Ectodermal cell (in vitro differentiated cells): ENCODE data around the gene MAML1.

Experiments used
- H3K27ac ChIP-seq: 2 replicates; pipeline ENCODE4 v1.7.0; 2013; ENCODE audit warnings: mild to moderate bottlenecking, low read depth, low read length; ENCODE audit not compliant: insufficient read depth, poor library complexity, severe bottlenecking
- H3K27me3 ChIP-seq: 2 replicates; pipeline ENCODE4 v1.7.0; 2013; ENCODE audit warnings: mild to moderate bottlenecking, low read length; ENCODE audit not compliant: insufficient read depth, control insufficient read depth, poor library complexity, severe bottlenecking
- H3K36me3 ChIP-seq: one replicate; pipeline ENCODE4 v1.7.0; 2013; ENCODE audit warnings: low read length; ENCODE audit not compliant: control insufficient read depth, insufficient read depth
- H3K4me1 ChIP-seq: one replicate; pipeline ENCODE4 v1.7.0; 2013; ENCODE audit warnings: low read length; ENCODE audit not compliant: control insufficient read depth, insufficient read depth
- H3K4me3 ChIP-seq: 2 replicates; pipeline ENCODE4 v1.7.0; 2013; ENCODE audit warnings: low read depth, low read length, control low read depth; ENCODE audit not compliant: insufficient read depth
- H3K9me3 ChIP-seq: 2 replicates; pipeline ENCODE4 v1.7.0; 2013; ENCODE audit warnings: mild to moderate bottlenecking, low read length, moderate library complexity; ENCODE audit not compliant: control insufficient read depth
- WGBS, 2 experiments: methylation state at CpG; one replicate each; pipeline ENCODE4 v1.1.7; 2013; ENCODE audit warnings: missing lambda C conversion rate in 2 of 2; 5-methylcytosine and 5-hydroxymethylcytosine counted together

The MAML1 gene

GRCh38 chr5:179815491-179816249 is 83.0 kb downstream of the MAML1 start:
- Histone ChIP-seq H3K4me1 (peaks cover 15% of the 10 kb centered on the region), H3K27me3 (peaks cover 35% of the 10 kb centered on the region), H3K4me3 (no peak overlapping the region), H3K27ac (no peak overlapping the region), H3K9me3 (no peaks in the 10 kb centered on the region), H3K36me3 (no peaks in the 10 kb centered on the region)
- WGBS, 2 experiments, result 94 to 95% methylated on average over 21 of the region's 21 CpGs

GRCh38 chr5:179816401-179816795 is 83.8 kb downstream of the MAML1 start:
- Histone ChIP-seq H3K9me3 (no peaks in the 10 kb centered on the region), H3K27me3 (peaks cover 35% of the 10 kb centered on the region), H3K4me1 (peaks cover 15% of the 10 kb centered on the region), H3K4me3 (peak overlapping the region; percentile 35), H3K36me3 (no peaks in the 10 kb centered on the region), H3K27ac (no peak overlapping the region)
- WGBS, 2 experiments, result 65 to 69% methylated on average over 23 of the region's 23 CpGs

GRCh38 chr5:179816796-179817469 is 84.3 kb downstream of the MAML1 start:
- no peak overlapping the region for H3K27ac ChIP-seq
- peak overlapping the region; percentile 35 for H3K4me3 ChIP-seq
- WGBS, 2 experiments, result 3 to 4% methylated on average over 72 of the region's 72 CpGs
- H3K4me1 ChIP-seq, result peaks cover 17% of the 10 kb centered on the region
- H3K27me3 ChIP-seq, result peaks cover 35% of the 10 kb centered on the region
- H3K9me3 ChIP-seq, result no peaks in the 10 kb centered on the region
- H3K36me3 ChIP-seq, result no peaks in the 10 kb centered on the region

- Histone ChIP-seq H3K9me3 (no peaks in the 10 kb centered on the region), H3K36me3 (no peaks in the 10 kb centered on the region), H3K4me1 (peaks cover 23% of the 10 kb centered on the region), H3K27ac (no peak overlapping the region), H3K4me3 (peak overlapping the region; percentile 35), H3K27me3 (peaks cover 35% of the 10 kb centered on the region)
- 71 to 78% methylated on average over 8 of the region's 8 CpGs for WGBS, 2 experiments
Observed at GRCh38 chr5:179817470-179817840, 84.8 kb downstream of the MAML1 start.

GRCh38 chr5:179817890-179818745 is 85.5 kb downstream of the MAML1 start:
- H3K27me3 ChIP-seq, result peaks cover 35% of the 10 kb centered on the region
- H3K9me3 ChIP-seq, result no peaks in the 10 kb centered on the region
- no peaks in the 10 kb centered on the region for H3K36me3 ChIP-seq
- no peak overlapping the region for H3K27ac ChIP-seq
- peaks cover 27% of the 10 kb centered on the region for H3K4me1 ChIP-seq
- 59 to 63% methylated on average over 14 of the region's 14 CpGs for WGBS, 2 experiments
- peak overlapping the region; percentile 22 for H3K4me3 ChIP-seq

GRCh38 chr5:179818746-179819295 is 86.2 kb downstream of the MAML1 start:
- H3K4me3 ChIP-seq, result peak overlapping the region; percentile 22
- peaks cover 35% of the 10 kb centered on the region for H3K27me3 ChIP-seq
- 5% methylated on average over 35 of the region's 35 CpGs for whole genome bisulfite sequencing, 2 experiments
- H3K9me3 ChIP-seq, result no peaks in the 10 kb centered on the region
- no peak overlapping the region for H3K27ac ChIP-seq
- H3K36me3 ChIP-seq, result no peaks in the 10 kb centered on the region
- H3K4me1 ChIP-seq, result peaks cover 27% of the 10 kb centered on the region

- H3K9me3 ChIP-seq, result no peaks in the 10 kb centered on the region
- H3K4me1 ChIP-seq, result peaks cover 27% of the 10 kb centered on the region
- H3K27me3 ChIP-seq, result peaks cover 35% of the 10 kb centered on the region
- no peaks in the 10 kb centered on the region for H3K36me3 ChIP-seq
- WGBS, 2 experiments, result 40 to 42% methylated on average over 25 of the region's 26 CpGs
- no peak overlapping the region for H3K4me3 ChIP-seq
- H3K27ac ChIP-seq, result no peak overlapping the region
Observed at GRCh38 chr5:179819296-179820126, 86.9 kb downstream of the MAML1 start.

- peaks cover 35% of the 10 kb centered on the region for H3K27me3 ChIP-seq
- no peak overlapping the region for H3K27ac ChIP-seq
- no peaks in the 10 kb centered on the region for H3K9me3 ChIP-seq
- no peaks in the 10 kb centered on the region for H3K36me3 ChIP-seq
- H3K4me1 ChIP-seq, result peaks cover 27% of the 10 kb centered on the region
- H3K4me3 ChIP-seq, result no peak overlapping the region
- 84 to 87% methylated on average over 12 of the region's 12 CpGs for WGBS, 2 experiments
Observed at GRCh38 chr5:179820127-179820482, 87.5 kb downstream of the MAML1 start.

- peaks cover 6% of the 10 kb centered on the region for H3K36me3 ChIP-seq
- peak within 1 kb of the TSS; percentile 78 for H3K27ac ChIP-seq
- WGBS, 2 experiments, result 2% methylated on average over 81 of the region's 81 CpGs
- H3K4me1 ChIP-seq, result peaks cover 27% of the 10 kb centered on the region
- peaks cover 35% of the 10 kb centered on the region for H3K27me3 ChIP-seq
- peak within 1 kb of the TSS; percentile 87 for H3K4me3 ChIP-seq
- no peaks in the 10 kb centered on the region for H3K9me3 ChIP-seq
Observed at GRCh38 chr5:179820483-179821297, 88.1 kb downstream of the MAML1 start, which contains the start of gene SQSTM1. TSS of gene SQSTM1 (plus strand) at chr5:179820905. CDS start at chr5:179820937, 32 bp downstream.
